OCI-M2 (cell line): ENCODE data around the gene POLD4.

ENCODE experiments used
- DNase-seq: peaks from one replicate; lab custom pipeline; 2025; ENCODE audit not compliant: unreplicated experiment; lab: John Stamatoyannopoulos, UW

Gene POLD4

GRCh38 chr11:67389477-67389876 is 36.1 kb upstream of the POLD4 start:
- DNase-seq, result no peak

- DNase-seq, result no peak
These were observed 34.2 kb upstream of the POLD4 start for GRCh38 chr11:67387518-67387917.

- no peak for DNase-seq
These were observed 33.7 kb upstream of the POLD4 start for GRCh38 chr11:67387069-67387468.

- DNase-seq, result no peak
These were observed 31.6 kb upstream of the POLD4 start for GRCh38 chr11:67384851-67385366.

- peak; percentile 61 for DNase-seq
These were observed 29.2 kb upstream of the POLD4 start for GRCh38 chr11:67382276-67383136.

- no peak for DNase-seq
These were observed 28.1 kb upstream of the POLD4 start for GRCh38 chr11:67381244-67381972.

- no peak for DNase-seq
These were observed 26.0 kb upstream of the POLD4 start for GRCh38 chr11:67379061-67380058.

- no peak for DNase-seq
These were observed 25.2 kb upstream of the POLD4 start for GRCh38 chr11:67378544-67378943.

- no peak for DNase-seq
These were observed 23.8 kb upstream of the POLD4 start for GRCh38 chr11:67376873-67377808.

GRCh38 chr11:67376063-67376820 is 22.9 kb upstream of the POLD4 start:
- no peak for DNase-seq

- no peak for DNase-seq
These were observed 22.1 kb upstream of the POLD4 start for GRCh38 chr11:67375320-67376055.

GRCh38 chr11:67374571-67375281 is 21.4 kb upstream of the POLD4 start:
- no peak for DNase-seq

- no peak for DNase-seq
These were observed 20.6 kb upstream of the POLD4 start for GRCh38 chr11:67373648-67374570.

- DNase-seq, result no peak
These were observed 19.8 kb upstream of the POLD4 start, which contains the start of gene CLCF1 for GRCh38 chr11:67372993-67373647. TSS of gene CLCF1 (minus strand) at chr11:67373598. CDS start at chr11:67373539, 59 bp downstream.

- no peak for DNase-seq
These were observed 19.1 kb upstream of the POLD4 start for GRCh38 chr11:67372321-67372992.
